ENCODE measurements around the gene CDH20. TPM values are rescaled to one million over a fixed set of nuclear protein-coding genes. Genes with fewer than 3 reads are reported as not detected.

The CDH20 gene
- total and polyA plus RNA-seq, 2 experiments from 2014 or later: 1.3 to 3.6 TPM

DNA sequence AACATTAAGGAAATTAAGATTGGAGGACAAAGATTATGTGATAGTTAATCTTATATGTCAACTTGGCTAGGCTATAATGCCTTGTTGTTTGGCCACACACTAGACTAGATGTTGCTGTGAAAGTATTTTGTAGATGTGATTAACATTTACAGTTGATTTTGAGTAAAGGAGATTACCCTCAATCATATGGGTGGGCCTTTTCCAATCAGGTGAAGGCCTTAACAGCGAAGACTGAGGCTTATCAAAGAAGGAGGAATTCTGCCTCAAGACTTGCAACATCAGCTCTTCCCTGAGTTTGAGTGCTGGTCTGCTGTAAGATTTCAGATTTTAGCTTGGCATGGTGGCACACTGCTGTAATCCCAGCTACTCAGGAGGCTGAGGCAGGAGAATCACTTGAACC is 250.3 kb downstream of the CDH20 start:
- 96% methylated on average over 1 of the region's 1 CpG for WGBS (ENCODE audit: low lambda C conversion rate, missing lambda C conversion rate)
- Histone ChIP-seq H3K4me2 (no peak overlapping the region), H3K9me3 (ENCODE audit: low read depth) (no peaks in the 10 kb centered on the region), H3K9me2 (replicated peaks; ENCODE audit: insufficient read depth) (no peaks in the 10 kb centered on the region), H3K79me2 (no peaks in the 10 kb centered on the region), H3K27ac (no peak overlapping the region), H3K36me3 (replicated peaks; ENCODE audit: insufficient read depth, low read depth) (no peaks in the 10 kb centered on the region), H4K20me1 (ENCODE audit: insufficient read depth, poor library complexity, severe bottlenecking) (no peaks in the 10 kb centered on the region), H2AFZ (no peak overlapping the region), H3K4me3 (no peak overlapping the region), H3K27me3 (no peaks in the 10 kb centered on the region), H3K4me1 (ENCODE audit: insufficient read depth) (no peaks in the 10 kb centered on the region)
- TF ChIP-seq, protein P1, sequence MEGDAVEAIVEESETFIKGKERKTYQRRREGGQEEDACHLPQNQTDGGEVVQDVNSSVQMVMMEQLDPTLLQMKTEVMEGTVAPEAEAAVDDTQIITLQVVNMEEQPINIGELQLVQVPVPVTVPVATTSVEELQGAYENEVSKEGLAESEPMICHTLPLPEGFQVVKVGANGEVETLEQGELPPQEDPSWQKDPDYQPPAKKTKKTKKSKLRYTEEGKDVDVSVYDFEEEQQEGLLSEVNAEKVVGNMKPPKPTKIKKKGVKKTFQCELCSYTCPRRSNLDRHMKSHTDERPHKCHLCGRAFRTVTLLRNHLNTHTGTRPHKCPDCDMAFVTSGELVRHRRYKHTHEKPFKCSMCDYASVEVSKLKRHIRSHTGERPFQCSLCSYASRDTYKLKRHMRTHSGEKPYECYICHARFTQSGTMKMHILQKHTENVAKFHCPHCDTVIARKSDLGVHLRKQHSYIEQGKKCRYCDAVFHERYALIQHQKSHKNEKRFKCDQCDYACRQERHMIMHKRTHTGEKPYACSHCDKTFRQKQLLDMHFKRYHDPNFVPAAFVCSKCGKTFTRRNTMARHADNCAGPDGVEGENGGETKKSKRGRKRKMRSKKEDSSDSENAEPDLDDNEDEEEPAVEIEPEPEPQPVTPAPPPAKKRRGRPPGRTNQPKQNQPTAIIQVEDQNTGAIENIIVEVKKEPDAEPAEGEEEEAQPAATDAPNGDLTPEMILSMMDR (IDR thresholded peaks at IDR 0.05; ENCODE audit: poor library complexity): no peak
- TF ChIP-seq EZH2phosphoT487 (IDR thresholded peaks at IDR 0.05; ENCODE audit: low read depth, severe bottlenecking, unreplicated experiment) (no peak), EZH2 (IDR thresholded peaks at IDR 0.05; ENCODE audit: borderline replicate concordance) (no peak)
- no peak for DNase-seq (ENCODE audit: low spot score)

DNA sequence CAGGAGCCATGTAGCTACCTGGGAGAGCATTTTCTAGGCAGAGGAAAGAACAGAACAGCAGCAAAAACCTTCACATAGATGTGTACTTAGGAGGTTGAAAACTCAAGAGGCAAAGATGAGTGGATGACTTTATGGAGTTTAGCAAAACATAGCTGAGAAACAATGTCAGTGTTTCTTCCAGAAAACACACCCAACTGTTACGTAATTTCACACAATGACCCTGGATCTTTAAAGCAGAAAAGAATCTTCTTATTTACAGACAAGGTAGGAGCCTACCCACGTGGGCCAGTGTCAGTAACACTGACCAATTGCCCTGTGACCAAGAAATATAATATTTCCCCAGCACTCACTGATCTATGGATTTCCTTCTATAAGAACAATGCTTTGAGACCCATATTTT is 254.6 kb downstream of the CDH20 start:
- no peaks in the 10 kb centered on the region for H3K4me1 ChIP-seq (ENCODE audit: insufficient read depth)
- H4K20me1 ChIP-seq (ENCODE audit: insufficient read depth, poor library complexity, severe bottlenecking): no peaks in the 10 kb centered on the region
- no peaks in the 10 kb centered on the region for H3K79me2 ChIP-seq
- no peaks in the 10 kb centered on the region for H3K9me2 ChIP-seq (replicated peaks; ENCODE audit: insufficient read depth)
- 55% methylated on average over 2 of the region's 2 CpGs for WGBS (ENCODE audit: low lambda C conversion rate, missing lambda C conversion rate)
- H3K36me3 ChIP-seq (replicated peaks; ENCODE audit: insufficient read depth, low read depth): no peaks in the 10 kb centered on the region
- H3K27me3 ChIP-seq: no peaks in the 10 kb centered on the region
- no peak overlapping the region for H3K4me3 ChIP-seq
- TF ChIP-seq, protein P1 (IDR thresholded peaks at IDR 0.05; ENCODE audit: poor library complexity): no peak
- TF ChIP-seq EZH2 (IDR thresholded peaks at IDR 0.05; ENCODE audit: borderline replicate concordance) (no peak), EZH2phosphoT487 (IDR thresholded peaks at IDR 0.05; ENCODE audit: low read depth, severe bottlenecking, unreplicated experiment) (no peak)
- no peak overlapping the region for H3K4me2 ChIP-seq
- no peaks in the 10 kb centered on the region for H3K9me3 ChIP-seq (ENCODE audit: low read depth)
- no peak overlapping the region for H2AFZ ChIP-seq
- H3K27ac ChIP-seq: no peak overlapping the region
- peak; percentile 12 for DNase-seq (ENCODE audit: low spot score)

DNA sequence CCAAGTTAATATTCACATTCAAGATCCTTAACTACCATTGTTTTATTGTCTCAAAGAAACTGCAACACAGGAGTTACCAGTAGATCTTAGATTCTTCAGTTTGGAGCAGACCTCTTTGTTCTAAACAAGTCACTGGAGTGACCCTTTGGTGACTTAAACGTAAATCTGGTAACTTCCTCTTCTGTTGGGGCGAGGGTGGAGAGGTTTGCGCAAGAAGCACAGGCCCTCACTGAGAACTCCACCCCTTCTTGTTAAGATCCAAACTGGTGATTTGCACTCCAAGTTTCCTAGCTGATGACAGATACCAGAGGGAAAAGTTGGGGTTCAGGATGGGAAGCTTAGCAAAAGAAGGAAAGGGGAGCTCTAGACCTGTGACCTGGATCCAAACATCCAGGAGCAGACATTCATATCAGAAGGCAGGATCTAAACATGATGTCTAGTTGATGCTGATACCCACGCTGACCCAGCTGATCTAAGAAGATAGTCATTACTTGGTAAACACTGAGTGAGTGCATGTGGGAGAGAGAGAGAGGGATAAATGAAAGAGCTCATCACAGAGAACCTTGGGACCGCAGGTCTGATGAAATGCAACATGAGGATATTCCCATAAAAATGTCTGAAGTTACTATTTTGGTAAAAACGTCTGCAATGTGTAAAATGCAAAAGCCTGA is 256.0 kb downstream of the CDH20 start:
- Histone ChIP-seq H3K4me3 (no peak overlapping the region), H3K27me3 (no peaks in the 10 kb centered on the region), H3K79me2 (no peaks in the 10 kb centered on the region), H3K36me3 (replicated peaks; ENCODE audit: insufficient read depth, low read depth) (no peaks in the 10 kb centered on the region), H4K20me1 (ENCODE audit: insufficient read depth, poor library complexity, severe bottlenecking) (no peaks in the 10 kb centered on the region), H3K9me3 (ENCODE audit: low read depth) (no peaks in the 10 kb centered on the region), H3K9me2 (replicated peaks; ENCODE audit: insufficient read depth) (no peaks in the 10 kb centered on the region), H3K4me2 (no peak overlapping the region), H3K4me1 (ENCODE audit: insufficient read depth) (no peaks in the 10 kb centered on the region), H2AFZ (no peak overlapping the region), H3K27ac (no peak overlapping the region)
- no peak for DNase-seq (ENCODE audit: low spot score)
- 68% methylated on average over 6 of the region's 6 CpGs for WGBS (ENCODE audit: low lambda C conversion rate, missing lambda C conversion rate)
- TF ChIP-seq EZH2 (IDR thresholded peaks at IDR 0.05; ENCODE audit: borderline replicate concordance): no peak

DNA sequence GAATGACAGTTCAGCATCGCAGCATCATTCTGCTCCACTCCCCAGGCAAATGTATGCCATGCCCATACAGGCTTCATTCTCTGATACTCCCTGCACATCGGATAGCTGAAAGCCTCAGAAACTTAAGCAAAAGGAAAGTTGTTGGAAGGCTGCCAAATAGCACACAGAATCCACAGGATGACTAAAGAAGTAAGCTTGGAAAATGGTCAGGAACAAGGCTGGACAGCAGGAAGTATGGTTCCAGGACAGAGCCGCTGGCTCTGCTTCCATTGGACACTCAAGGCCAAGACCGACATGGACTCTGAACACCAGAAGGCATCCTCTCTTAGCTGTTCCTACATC is 256.5 kb downstream of the CDH20 start:
- Histone ChIP-seq H2AFZ (no peak overlapping the region), H3K4me2 (no peak overlapping the region)
- DNase-seq (ENCODE audit: low spot score): peak; percentile 66

More for the DNA sequence above, 256.5 kb downstream of the CDH20 start:
- TF ChIP-seq, protein P1 (IDR thresholded peaks at IDR 0.05; ENCODE audit: poor library complexity): no peak
- no peak for TF ChIP-seq EZH2phosphoT487 (IDR thresholded peaks at IDR 0.05; ENCODE audit: low read depth, severe bottlenecking, unreplicated experiment)
- TF ChIP-seq EZH2 (IDR thresholded peaks at IDR 0.05; ENCODE audit: borderline replicate concordance): no peak
- Histone ChIP-seq H3K27ac (no peak overlapping the region), H3K4me1 (ENCODE audit: insufficient read depth) (no peaks in the 10 kb centered on the region), H3K79me2 (no peaks in the 10 kb centered on the region), H3K27me3 (no peaks in the 10 kb centered on the region), H3K4me3 (no peak overlapping the region), H3K36me3 (replicated peaks; ENCODE audit: insufficient read depth, low read depth) (no peaks in the 10 kb centered on the region), H3K9me2 (replicated peaks; ENCODE audit: insufficient read depth) (no peaks in the 10 kb centered on the region), H4K20me1 (ENCODE audit: insufficient read depth, poor library complexity, severe bottlenecking) (no peaks in the 10 kb centered on the region), H3K9me3 (ENCODE audit: low read depth) (no peaks in the 10 kb centered on the region)
- WGBS (ENCODE audit: low lambda C conversion rate, missing lambda C conversion rate): 64% methylated on average over 4 of the region's 4 CpGs

Data from hepatocyte (in vitro differentiated cells).